Activated CD8-positive, alpha-beta T cell treated with anti-CD3 and anti-CD28 coated beads for 36 hours (primary cell): ENCODE results near the gene ABAT. TPM values are rescaled to one million over a fixed set of nuclear protein-coding genes. Genes with fewer than 3 reads are reported as not detected.
A peak's percentile ranks its signal among the peaks of the same experiment; 100 is the strongest.

ENCODE experiments used
- ATAC-seq: fragments of 200-7000 bp; cut with Tn5 transposase; one replicate; pipeline ENCODE4 v1.10.0; 2021; ENCODE audit warnings: mild to moderate bottlenecking, moderate library complexity
- CTCF ChIA-PET: fragments of 350-600 bp; sonication (Branson Sonifier 250); formaldehyde crosslinking; loops from one replicate; lab custom pipeline; 2021; ENCODE audit warnings: antibody characterized with exemption; lab: Charles Lee
- POLR2A ChIA-PET: fragments of 350-600 bp; sonication (Branson Sonifier 250); formaldehyde crosslinking; loops from one replicate; lab custom pipeline; 2021; ENCODE audit warnings: antibody characterized with exemption; lab: Charles Lee
- DNase-seq: peaks from one replicate; pipeline ENCODE4 v3.0.0-alpha.2; 2020
- H3K27ac Mint-ChIP-seq: one replicate; pipeline ENCODE4 v1.8.0; 2021; ENCODE audit warnings: mild to moderate bottlenecking, mixed read lengths
- H3K27me3 Mint-ChIP-seq: one replicate; pipeline ENCODE4 v1.8.0; 2021; ENCODE audit warnings: mixed read lengths
- H3K36me3 Mint-ChIP-seq: one replicate; pipeline ENCODE4 v1.8.0; 2021; ENCODE audit warnings: low read depth, mixed read lengths
- H3K4me1 Mint-ChIP-seq: one replicate; pipeline ENCODE4 v1.8.0; 2021; ENCODE audit warnings: low read depth, mixed read lengths
- H3K4me3 Mint-ChIP-seq: one replicate; pipeline ENCODE4 v1.8.0; 2021; ENCODE audit warnings: mild to moderate bottlenecking, moderate library complexity, mixed read lengths
- H3K9me3 Mint-ChIP-seq: one replicate; pipeline ENCODE4 v1.8.0; 2021; ENCODE audit warnings: mixed read lengths
- intact Hi-C: fragments of 100-400 bp; cut with micrococcal nuclease; formaldehyde crosslinking; loops from one replicate; pipeline ENCODE4 v1.10.0; 2022
- total RNA-seq, 2 experiments: library from RNA; stranded (reverse); gene quantifications; one replicate each; pipeline ENCODE4 v1.2.3, GENCODE V29; 2021
- TF ChIP-seq, protein P1 (sequence below): fragments of 200-600 bp; IDR thresholded peaks from one replicate; pipeline ENCODE4 v1.8.0; 2022; ENCODE audit warnings: antibody characterized with exemption, mild to moderate bottlenecking

ABAT gene
- total RNA-seq, 2 experiments from 2014 or later: 5.1 TPM

DNA sequence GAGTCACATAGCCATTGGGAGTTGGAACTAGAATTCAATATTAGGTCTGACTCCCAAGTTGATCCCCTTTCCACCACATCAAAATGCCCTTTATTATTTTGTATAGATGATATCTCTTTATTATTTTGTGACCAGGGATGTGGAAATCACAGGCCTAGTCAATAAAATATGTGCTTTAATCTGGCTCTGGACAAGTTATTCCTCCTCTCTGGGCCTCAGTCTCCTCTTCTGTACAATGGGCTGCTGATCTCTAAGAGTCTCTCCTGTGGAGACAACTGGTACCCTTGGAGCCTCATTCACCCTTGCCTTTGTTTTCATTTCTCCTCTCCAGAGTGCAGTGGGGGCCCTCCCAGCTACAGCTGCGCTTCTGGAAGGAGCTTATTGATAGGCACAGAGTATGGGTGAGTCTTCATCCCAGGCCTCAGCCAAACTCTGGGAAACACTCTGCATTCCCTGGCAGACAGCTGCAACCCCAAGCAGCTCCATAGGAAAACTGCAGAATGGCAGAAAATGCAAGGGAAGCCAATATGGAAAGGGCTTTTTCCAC is 4.3 kb upstream of the ABAT start:
- POLR2A ChIA-PET: no interaction called here
- Mint-ChIP-seq H3K4me3 (no peak overlapping the region), H3K36me3 (peaks cover 5% of the 10 kb centered on the region), H3K9me3 (no peaks in the 10 kb centered on the region), H3K4me1 (peaks cover 2% of the 10 kb centered on the region), H3K27ac (no peak overlapping the region), H3K27me3 (no peaks in the 10 kb centered on the region)
- CTCF ChIA-PET: interaction anchor here (0.9 to 1.4 kb wide), 3 partner anchors 103 to 469 kb away, joined by 3 to 5 read pairs (median 4); no protein-coding TSS in a partner anchor
- intact Hi-C loops: no loop called here
- TF ChIP-seq, protein P1, sequence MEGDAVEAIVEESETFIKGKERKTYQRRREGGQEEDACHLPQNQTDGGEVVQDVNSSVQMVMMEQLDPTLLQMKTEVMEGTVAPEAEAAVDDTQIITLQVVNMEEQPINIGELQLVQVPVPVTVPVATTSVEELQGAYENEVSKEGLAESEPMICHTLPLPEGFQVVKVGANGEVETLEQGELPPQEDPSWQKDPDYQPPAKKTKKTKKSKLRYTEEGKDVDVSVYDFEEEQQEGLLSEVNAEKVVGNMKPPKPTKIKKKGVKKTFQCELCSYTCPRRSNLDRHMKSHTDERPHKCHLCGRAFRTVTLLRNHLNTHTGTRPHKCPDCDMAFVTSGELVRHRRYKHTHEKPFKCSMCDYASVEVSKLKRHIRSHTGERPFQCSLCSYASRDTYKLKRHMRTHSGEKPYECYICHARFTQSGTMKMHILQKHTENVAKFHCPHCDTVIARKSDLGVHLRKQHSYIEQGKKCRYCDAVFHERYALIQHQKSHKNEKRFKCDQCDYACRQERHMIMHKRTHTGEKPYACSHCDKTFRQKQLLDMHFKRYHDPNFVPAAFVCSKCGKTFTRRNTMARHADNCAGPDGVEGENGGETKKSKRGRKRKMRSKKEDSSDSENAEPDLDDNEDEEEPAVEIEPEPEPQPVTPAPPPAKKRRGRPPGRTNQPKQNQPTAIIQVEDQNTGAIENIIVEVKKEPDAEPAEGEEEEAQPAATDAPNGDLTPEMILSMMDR: no peak
- no peak for DNase-seq
- no peak for ATAC-seq

DNA sequence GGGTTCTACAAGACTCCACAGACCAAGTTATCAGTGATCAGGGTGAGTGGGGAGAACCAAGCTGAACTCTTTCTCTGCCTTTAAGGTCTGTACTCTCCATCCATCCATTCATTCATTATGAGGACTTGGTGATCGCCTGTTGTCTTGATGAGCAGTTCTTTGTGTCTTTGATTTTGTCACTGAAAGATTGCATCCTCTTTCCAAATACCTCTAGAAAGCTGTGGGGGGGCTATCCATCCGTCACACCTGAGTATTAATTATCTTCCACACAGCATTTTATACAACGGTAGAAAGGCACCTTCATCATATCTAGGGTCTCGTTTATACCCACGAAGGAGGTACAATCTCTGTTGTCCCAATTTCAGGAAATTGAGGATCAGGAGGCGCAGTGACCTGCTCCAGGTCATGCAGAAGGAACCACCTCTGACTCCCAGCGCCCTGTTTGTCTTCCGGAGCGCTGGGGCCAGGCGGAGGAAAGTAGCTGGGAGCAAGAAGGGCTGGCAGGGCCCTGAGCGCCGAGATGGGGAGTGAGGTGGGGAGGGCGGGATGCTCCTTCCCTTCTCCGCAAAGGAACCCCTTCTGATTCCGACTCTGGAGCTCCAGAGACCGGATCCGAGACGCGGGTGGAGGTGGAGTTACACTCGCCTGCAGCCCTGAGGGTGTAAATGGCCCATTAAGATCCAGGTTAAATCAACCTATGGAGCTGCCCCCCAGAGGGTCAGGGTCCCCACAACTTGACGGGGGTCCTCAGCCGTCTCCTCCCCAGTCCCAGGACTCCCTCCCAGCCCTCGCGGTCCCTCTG is 605 bp upstream of the ABAT start:
- H3K27ac Mint-ChIP-seq: no peak overlapping the region
- CTCF ChIA-PET: interaction anchor here (1.0 to 1.5 kb wide), 3 partner anchors 52 to 263 kb away, joined by 3 to 4 read pairs (median 4); partner anchors contain the start of gene METTL22
- no peaks in the 10 kb centered on the region for H3K9me3 Mint-ChIP-seq
- peaks cover 14% of the 10 kb centered on the region for H3K4me1 Mint-ChIP-seq
- H3K36me3 Mint-ChIP-seq: peaks cover 2% of the 10 kb centered on the region
- no peaks in the 10 kb centered on the region for H3K27me3 Mint-ChIP-seq
- TF ChIP-seq, protein P1: no peak
- peak overlapping the region; percentile 78 for H3K4me3 Mint-ChIP-seq
- no peak for DNase-seq
- no peak for ATAC-seq
- POLR2A ChIA-PET: interaction anchor here (1.0 to 1.3 kb wide), 3 partner anchors 9 to 31 kb away, joined by 3 to 4 read pairs (median 3); no protein-coding TSS in a partner anchor
- intact Hi-C loops: no loop called here

- POLR2A ChIA-PET: interaction anchor here (1.7 kb wide), 1 partner anchor 15 kb away, joined by 4 read pairs; no protein-coding TSS in a partner anchor
- Mint-ChIP-seq H3K36me3 (peaks cover 9% of the 10 kb centered on the region), H3K4me3 (peak overlapping the region; percentile 78), H3K4me1 (peaks cover 14% of the 10 kb centered on the region), H3K27me3 (no peaks in the 10 kb centered on the region), H3K27ac (peak overlapping the region; percentile 81), H3K9me3 (peaks cover 7% of the 10 kb centered on the region)
- CTCF ChIA-PET: no interaction called here
- peak; percentile 83 for ATAC-seq
- DNase-seq: peak; percentile 80
- intact Hi-C loops: no loop called here
- TF ChIP-seq, protein P1: no peak
These were observed 1.1 kb downstream of the ABAT start for GRCh38 chr16:8675183-8676159.

GRCh38 chr16:8676160-8676547 is 1.7 kb downstream of the ABAT start:
- Mint-ChIP-seq H3K27me3 (no peaks in the 10 kb centered on the region), H3K27ac (no peak overlapping the region), H3K4me1 (peaks cover 16% of the 10 kb centered on the region), H3K4me3 (no peak overlapping the region), H3K9me3 (peaks cover 7% of the 10 kb centered on the region), H3K36me3 (peaks cover 9% of the 10 kb centered on the region)
- intact Hi-C loops: no loop called here
- ATAC-seq (no peak), DNase-seq (no peak)
- ChIA-PET CTCF (no interaction called here), POLR2A (interaction anchor here (0.6 to 1.7 kb wide), 2 partner anchors 15 to 41 kb away, joined by 3 to 4 read pairs; no protein-coding TSS in a partner anchor)
- TF ChIP-seq, protein P1: no peak
